GM12878 (cell line): ENCODE measurements around the gene ANKRD16. TPM values are rescaled to one million over a fixed set of nuclear protein-coding genes. Genes with fewer than 3 reads are reported as not detected.

ENCODE experiments used
- ATAC-seq: fragments of 200-7000 bp; cut with Tn5 transposase; 3 replicates; pipeline ENCODE4 v1.9.1; 2020; ENCODE audit warnings: mild to moderate bottlenecking, moderate library complexity
- BruUV-seq: library from RNA; stranded (reverse); fragments of 400-500 nt; replicated peaks from 2 replicates; lab custom pipeline; 2021; lab: Mats Ljungman, UMichigan
- CTCF ChIA-PET: fragments of 300-600 bp; sonication (Branson Sonifier 250); formaldehyde crosslinking; extraction: SDS; loops from one replicate; lab custom pipeline; 2021; ENCODE audit warnings: inconsistent platforms; lab: Yijun Ruan, JAX
- POLR2A ChIA-PET: fragments of 350-600 bp; formaldehyde crosslinking; extraction: SDS; loops from one replicate; lab custom pipeline; 2021; ENCODE audit warnings: inconsistent platforms; lab: Charles Lee
- RAD21 ChIA-PET: fragments of 300-600 bp; sonication (Branson Sonifier 250); formaldehyde crosslinking; loops from one replicate; lab custom pipeline; 2023; ENCODE audit warnings: antibody characterized with exemption; ENCODE audit not compliant: unreplicated experiment; lab: Charles Lee
- SMC1A ChIA-PET: fragments of 300-600 bp; sonication (Branson Sonifier 250); formaldehyde crosslinking; loops from one replicate; lab custom pipeline; 2023; ENCODE audit not compliant: unreplicated experiment, uncharacterized antibody; lab: Charles Lee
- DNase-seq: peaks from one replicate; pipeline ENCODE4 v3.0.0-alpha.2; 2011; ENCODE audit warnings: low read depth, low spot score
- FAIRE-seq: peaks from 3 replicates; lab custom pipeline; 2011; peaks lifted over from hg19 to GRCh38; lab: Jason Lieb, UNC
- H2AFZ ChIP-seq: 2 replicates; pipeline ENCODE4 v1.6.0; 2011; ENCODE audit warnings: low read depth, low read length, control low read depth; ENCODE audit not compliant: control insufficient read depth
- H3K27ac ChIP-seq: 2 replicates; pipeline ENCODE4 v1.5.1; 2011; ENCODE audit warnings: control low read depth; ENCODE audit not compliant: control insufficient read depth, insufficient read depth
- H3K27me3 ChIP-seq, 2 experiments: replicated peaks in 1 of 2; 2 replicates each; pipeline versions ENCODE4 v1.6.0 to v1.6.1; 2011; ENCODE audit warnings: low read length in 1 of 2; ENCODE audit not compliant: control insufficient read depth in 2 of 2, insufficient read depth in 2 of 2
- H3K36me3 ChIP-seq, 2 experiments: 2 replicates each; pipeline ENCODE4 v1.5.1; 2011; ENCODE audit warnings: low read length in 1 of 2; ENCODE audit not compliant: control insufficient read depth in 2 of 2, insufficient read depth in 2 of 2
- H3K4me1 ChIP-seq: 2 replicates; pipeline ENCODE4 v1.6.1; 2011; ENCODE audit warnings: mild to moderate bottlenecking, low read length, moderate library complexity, mixed read lengths; ENCODE audit not compliant: control insufficient read depth, insufficient read depth
- H3K4me2 ChIP-seq: 2 replicates; pipeline ENCODE4 v1.6.0; 2011; ENCODE audit warnings: control low read depth; ENCODE audit not compliant: control insufficient read depth, insufficient read depth
- H3K4me3 ChIP-seq: fragments of 200-600 bp; sonication (generic); 2 replicates; pipeline ENCODE4 v1.5.1; 2016
- H3K79me2 ChIP-seq: 2 replicates; pipeline ENCODE4 v1.6.0; 2011; ENCODE audit warnings: low read length; ENCODE audit not compliant: control insufficient read depth, insufficient read depth
- H3K9ac ChIP-seq: 2 replicates; pipeline ENCODE4 v1.8.0; 2011; ENCODE audit warnings: low read length, control low read depth, mixed read lengths; ENCODE audit not compliant: control insufficient read depth, insufficient read depth
- H3K9me3 ChIP-seq: replicated peaks from 3 replicates; pipeline ENCODE4 v1.5.1; 2011; ENCODE audit warnings: mild to moderate bottlenecking, low read length; ENCODE audit not compliant: control insufficient read depth, insufficient read depth
- H4K20me1 ChIP-seq: 2 replicates; pipeline ENCODE4 v1.6.0; 2011; ENCODE audit not compliant: control insufficient read depth, insufficient read depth
- ATF2 ChIP-seq: IDR thresholded peaks from 2 replicates; pipeline ENCODE4 v1.6.1; 2012; ENCODE audit warnings: low read length, inconsistent platforms
- E2F4 ChIP-seq: IDR thresholded peaks from 2 replicates; pipeline ENCODE4 v1.6.1; 2012; ENCODE audit warnings: low read depth, low read length, improper control_type of control experiment
- E2F8 ChIP-seq: fragments of 450-650 bp; IDR thresholded peaks from 2 replicates; pipeline ENCODE4 v1.6.1; 2018; ENCODE audit warnings: mild to moderate bottlenecking, low read depth, moderate library complexity; ENCODE audit not compliant: partially characterized antibody
- IKZF2 ChIP-seq, 2 experiments: fragments of 450-650 bp; IDR thresholded peaks; 2 replicates each; pipeline ENCODE4 v1.6.1; 2017; ENCODE audit warnings: mild to moderate bottlenecking in 2 of 2, moderate library complexity in 2 of 2
- NBN ChIP-seq: fragments of 450-650 bp; IDR thresholded peaks from 2 replicates; pipeline ENCODE4 v1.6.1; 2016
- PBX3 ChIP-seq: IDR thresholded peaks from 2 replicates; pipeline ENCODE4 v1.6.1; 2011; ENCODE audit warnings: mild to moderate bottlenecking, low read depth, low read length, moderate library complexity; ENCODE audit not compliant: insufficient replicate concordance
- PKNOX1 ChIP-seq: fragments of 450-650 bp; IDR thresholded peaks from 2 replicates; pipeline ENCODE4 v1.6.1; 2016; ENCODE audit warnings: mild to moderate bottlenecking
- RBBP5 ChIP-seq: fragments of 200-600 bp; sonication (generic); conservative IDR thresholded peaks from 2 replicates; pipeline ENCODE4 v1.6.1; 2016
- ZNF687 ChIP-seq: fragments of 450-650 bp; IDR thresholded peaks from 2 replicates; pipeline ENCODE4 v1.6.1; 2017; ENCODE audit warnings: mild to moderate bottlenecking, moderate library complexity
- WGBS: methylation state at CpG from one replicate; pipeline ENCODE4 v1.1.6; 2016; ENCODE audit warnings: low lambda C conversion rate; ENCODE audit not compliant: insufficient replicate concordance, insufficient coverage; ENCODE audit errors: missing lambda C conversion rate; 5-methylcytosine and 5-hydroxymethylcytosine counted together
- in situ Hi-C: fragments of 300-500 bp; cut with MboI; formaldehyde crosslinking; loops from 9 replicates; pipeline ENCODE4 v1.14.3; 2018; ENCODE audit warnings: mixed read lengths
- intact Hi-C: fragments of 100-400 bp; cut with micrococcal nuclease; formaldehyde crosslinking; loops from one replicate; pipeline ENCODE4 v1.14.2; 2022; ENCODE audit not compliant: unreplicated experiment
- polyA plus RNA-seq, 11 experiments: library from polyadenylated mRNA; depleted of rRNA in 4 of 11; unstranded in 6 of 11; stranded (reverse) in 5 of 11; fragments of >200 nt; fragmentation: Nextera tagmentation in 4 of 11; fragmentation: Illumina TruSeq in 1 of 11; extraction: Ambion mirVana in 4 of 11; extraction: Trizol in 1 of 11; gene quantifications; 1 replicate in 1 of 11; 2 replicates in 10 of 11; pipeline versions ENCODE4 v1.2.1 to v1.2.3, GENCODE V29; 2011 to 2016; ENCODE audit warnings: inconsistent platforms in 2 of 11, missing spikeins in 2 of 11, low read depth in 1 of 11
- total RNA-seq, 4 experiments: library from RNA; depleted of rRNA in 3 of 4; stranded (reverse); fragments of >200 nt in 3 of 4; fragmentation: Illumina TruSeq in 1 of 4; extraction: Trizol in 1 of 4; gene quantifications; 2 replicates each; pipeline versions ENCODE4 v1.2.1 to v1.2.3, GENCODE V29; 2013 to 2021

The ANKRD16 gene
- total and polyA plus RNA-seq, 10 of the 15 experiments (the other 5 are each of a cell fraction or from before 2014, with no cell fraction given) = 0.57 to 13.6 (median 4.4) TPM

GRCh38 chr10:5904227-5904626 lies 14.5 kb upstream of the ANKRD16 start:
- BruUV-seq = no TSS peak
- ChIA-PET POLR2A (interaction anchor here (0.6 to 1.4 kb wide), 5 partner anchors 13 to 179 kb away, joined by 3 to 5 read pairs (median 3); partner anchors contain the start of genes ANKRD16 and FBH1), CTCF (interaction anchor here (0.9 to 1.8 kb wide), 2 partner anchors 13 to 110 kb away, joined by 5 read pairs; no protein-coding TSS in a partner anchor), RAD21 (interaction anchor here (1.0 to 2.9 kb wide), 4 partner anchors 10 to 94 kb away, joined by 3 to 10 read pairs (median 4); partner anchors contain the start of genes ANKRD16 and FBH1), SMC1A (interaction anchor here (0.9 to 3.1 kb wide), 7 partner anchors 10 to 87 kb away, joined by 3 to 14 read pairs (median 4); partner anchors contain the start of genes ANKRD16 and FBH1)
- Histone ChIP-seq H3K9ac (peak overlapping the region; percentile 15), H4K20me1 (no peaks in the 10 kb centered on the region), H3K9me3 (peaks cover 4% of the 10 kb centered on the region; the same call in 2 of the 3 replicates), H3K4me2 (peak overlapping the region; percentile 66), H2AFZ (no peak overlapping the region), H3K27ac (peak overlapping the region; percentile 91), H3K36me3 (peaks cover 5 to 10% of the 10 kb centered on the region in 2 experiments), H3K79me2 (peaks cover 3% of the 10 kb centered on the region), H3K27me3 (no peaks in the 10 kb centered on the region), H3K4me1 (peaks cover 18% of the 10 kb centered on the region), H3K4me3 (0 out of 2 replicates have a peak overlapping the region, but pooled peaks have one; percentile 39)
- 0% methylated on average over 3 of the region's 4 CpGs for WGBS
- DNase-seq (peak; percentile 68), ATAC-seq (peak; percentile 96), FAIRE-seq (peak; percentile 97)
- in situ Hi-C loops (no loop called here), intact Hi-C loops (loop anchor here (2.0 kb wide), 1 partner anchor 147 kb away; no protein-coding TSS in a partner anchor)
- TF ChIP-seq ATF2 (peak; percentile 73; the same call in 1 of the 2 replicates), IKZF2 (IDR thresholded peaks at IDR 0.05) (peak; percentile 43 to 56), PBX3 (no peak), PKNOX1 (peak; percentile 54), E2F8 (no peak), RBBP5 (no peak), ZNF687 (no peak), NBN (peak; percentile 53; the same call in 1 of the 2 replicates), E2F4 (no peak)
